HEK293T (cell line): ENCODE results near the gene INPP4B.

Experiments
- CTCF ChIA-PET: fragments of 350-600 bp; formaldehyde crosslinking; extraction: SDS; loops from one replicate; lab custom pipeline; 2021; ENCODE audit warnings: antibody characterized with exemption, inconsistent platforms; lab: Yijun Ruan, JAX
- POLR2A ChIA-PET: fragments of 350-600 bp; formaldehyde crosslinking; extraction: SDS; loops from one replicate; lab custom pipeline; 2020; ENCODE audit warnings: antibody characterized with exemption, inconsistent platforms; lab: Yijun Ruan, JAX
- DNase-seq: peaks from one replicate; pipeline ENCODE4 v3.0.0; 2012; ENCODE audit warnings: mixed read lengths; ENCODE audit errors: extremely low spot score
- ARNT ChIP-seq: fragments of 450-650 bp; IDR thresholded peaks from 2 replicates; pipeline ENCODE4 v1.6.1; 2017; ENCODE audit warnings: mild to moderate bottlenecking
- BHLHE40 ChIP-seq: fragments of 450-650 bp; IDR thresholded peaks from 2 replicates; pipeline ENCODE4 v1.6.1; 2016; ENCODE audit warnings: mild to moderate bottlenecking, moderate library complexity, borderline replicate concordance
- CTBP1 ChIP-seq: fragments of 450-650 bp; IDR thresholded peaks from 2 replicates; pipeline ENCODE4 v1.6.1; 2016; ENCODE audit warnings: borderline replicate concordance
- ELF4 ChIP-seq: fragments of 450-650 bp; IDR thresholded peaks from 2 replicates; pipeline ENCODE4 v1.6.1; 2017; ENCODE audit warnings: antibody characterized with exemption
- FOXA1 ChIP-seq: fragments of 450-650 bp; IDR thresholded peaks from 2 replicates; pipeline ENCODE4 v1.6.1; 2016; ENCODE audit warnings: mild to moderate bottlenecking
- FOXK2 ChIP-seq: fragments of 450-650 bp; IDR thresholded peaks from 2 replicates; pipeline ENCODE4 v1.6.1; 2016; ENCODE audit warnings: mild to moderate bottlenecking
- FOXM1 ChIP-seq: fragments of 450-650 bp; IDR thresholded peaks from 2 replicates; pipeline ENCODE4 v1.6.1; 2017; ENCODE audit warnings: mild to moderate bottlenecking, borderline replicate concordance
- HDGF ChIP-seq: fragments of 450-650 bp; IDR thresholded peaks from 2 replicates; pipeline ENCODE4 v1.6.1; 2017; ENCODE audit warnings: antibody characterized with exemption, borderline replicate concordance
- L3MBTL2 ChIP-seq: fragments of 450-650 bp; conservative IDR thresholded peaks from 2 replicates; pipeline ENCODE4 v1.6.1; 2016; ENCODE audit warnings: mild to moderate bottlenecking
- LEF1 ChIP-seq: fragments of 450-650 bp; IDR thresholded peaks from 2 replicates; pipeline ENCODE4 v1.6.1; 2017; ENCODE audit warnings: mild to moderate bottlenecking, borderline replicate concordance
- NFRKB ChIP-seq: fragments of 450-650 bp; IDR thresholded peaks from 2 replicates; pipeline ENCODE4 v1.6.1; 2016; ENCODE audit warnings: mild to moderate bottlenecking, moderate library complexity
- PKNOX1 ChIP-seq: fragments of 450-650 bp; IDR thresholded peaks from 2 replicates; pipeline ENCODE4 v1.6.1; 2016
- SP1 ChIP-seq: fragments of 450-650 bp; IDR thresholded peaks from 2 replicates; pipeline ENCODE4 v1.6.1; 2017
- SUZ12 ChIP-seq: fragments of 450-650 bp; IDR thresholded peaks from 2 replicates; pipeline ENCODE4 v1.6.1; 2016; ENCODE audit warnings: mild to moderate bottlenecking
- TARDBP ChIP-seq: fragments of 450-650 bp; IDR thresholded peaks from 2 replicates; pipeline ENCODE4 v1.6.1; 2016
- ZNF384 ChIP-seq: fragments of 450-650 bp; IDR thresholded peaks from 2 replicates; pipeline ENCODE4 v1.6.1; 2016

The INPP4B gene

DNA sequence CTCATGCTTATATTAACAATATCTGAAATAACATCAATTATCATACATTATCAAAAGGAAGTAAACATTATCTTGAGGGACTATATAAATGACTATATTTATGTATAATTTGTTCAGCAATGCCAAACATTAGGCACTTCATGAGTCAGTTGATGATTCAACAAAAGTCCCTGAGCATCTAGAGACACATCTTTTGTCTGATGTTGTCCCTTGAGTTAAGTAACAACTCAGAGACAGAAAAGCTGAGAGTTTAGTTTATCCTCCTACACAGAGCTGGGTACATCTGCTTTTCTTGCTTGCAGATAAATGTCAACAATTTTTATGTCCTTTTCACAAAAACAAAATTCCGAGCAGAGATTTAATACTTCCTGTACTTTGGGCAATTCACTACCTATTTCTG is 311.1 kb downstream of the INPP4B start:
- POLR2A ChIA-PET, result no interaction called here
- TF ChIP-seq ELF4 (no peak), CTBP1 (no peak), ARNT (no peak), SP1 (no peak), FOXK2 (no peak), FOXM1 (no peak)
- CTCF ChIA-PET, result no interaction called here
- no peak for DNase-seq

DNA sequence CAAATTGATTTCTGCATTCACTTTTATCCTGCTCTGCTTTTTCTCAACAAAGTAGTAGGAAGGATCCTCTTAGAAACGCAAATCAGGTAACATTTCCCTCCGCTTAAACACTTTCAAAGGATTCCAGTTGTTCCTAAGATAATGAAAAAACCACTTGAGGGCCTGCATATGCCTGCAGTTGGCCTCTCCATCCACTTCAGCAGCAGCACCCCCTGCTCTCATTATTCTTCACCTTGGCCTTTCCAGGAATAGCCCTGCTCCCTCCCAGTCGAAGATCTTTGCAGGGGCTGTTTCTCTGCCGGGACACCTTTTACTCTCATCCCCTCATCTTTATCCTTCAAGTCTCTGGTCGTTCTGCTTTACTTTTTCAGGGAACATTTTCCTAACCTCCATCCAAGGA is 314.0 kb downstream of the INPP4B start:
- no peak for DNase-seq
- CTCF ChIA-PET, result no interaction called here
- TF ChIP-seq SUZ12 (no peak), FOXM1 (no peak), LEF1 (no peak), ZNF384 (no peak), L3MBTL2 (no peak), NFRKB (no peak), CTBP1 (no peak), BHLHE40 (no peak), HDGF (no peak)
- POLR2A ChIA-PET, result no interaction called here

DNA sequence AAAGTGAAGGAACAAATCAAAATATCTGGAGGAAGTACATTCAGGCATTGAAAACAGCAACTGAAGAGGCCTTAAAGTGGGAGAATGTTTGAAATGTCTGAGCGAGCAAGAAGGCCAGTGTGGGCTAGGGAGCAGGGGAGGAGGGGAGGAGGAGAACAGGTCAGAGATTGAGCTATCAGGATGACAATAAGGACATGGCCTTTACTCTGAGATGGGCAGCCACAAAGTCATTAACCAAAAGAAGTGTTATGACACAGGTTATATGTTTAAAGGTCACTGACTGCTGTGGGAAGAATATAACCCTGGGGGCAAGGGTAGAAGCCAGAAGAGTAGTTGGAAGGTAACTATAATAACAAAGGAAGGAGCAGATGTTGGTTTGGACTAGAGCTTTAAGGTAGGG is 315.4 kb downstream of the INPP4B start:
- CTCF ChIA-PET, result no interaction called here

DNA sequence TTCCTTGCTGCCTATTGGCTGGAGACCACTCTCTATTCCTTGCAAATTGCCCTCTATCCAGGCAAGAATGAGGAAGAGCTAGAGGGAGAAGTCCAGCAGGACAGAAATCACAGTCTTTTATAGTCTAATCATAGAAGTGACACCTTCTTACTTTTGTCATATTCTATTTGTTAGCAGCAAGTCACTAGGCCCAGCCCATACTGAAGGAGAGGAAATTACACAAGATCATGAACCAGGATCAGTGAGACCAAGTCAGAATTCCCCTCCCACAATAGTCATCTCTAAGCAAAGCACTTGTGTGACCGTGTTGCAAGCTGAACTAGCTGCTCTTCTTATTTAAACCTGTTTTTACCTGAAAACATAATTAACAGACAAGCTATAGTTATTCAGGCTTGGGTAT is 317.7 kb downstream of the INPP4B start:
- ChIA-PET POLR2A (no interaction called here), CTCF (no interaction called here)

More for the DNA sequence above, 315.4 kb downstream of the INPP4B start:
- POLR2A ChIA-PET, result no interaction called here
- no peak for DNase-seq
- TF ChIP-seq SP1 (no peak), BHLHE40 (no peak), ZNF384 (no peak), FOXA1 (no peak), L3MBTL2 (no peak), HDGF (no peak), TARDBP (no peak), ELF4 (no peak), SUZ12 (no peak), NFRKB (no peak), FOXM1 (no peak), PKNOX1 (no peak), CTBP1 (no peak), ARNT (no peak), LEF1 (no peak), FOXK2 (no peak)

DNA sequence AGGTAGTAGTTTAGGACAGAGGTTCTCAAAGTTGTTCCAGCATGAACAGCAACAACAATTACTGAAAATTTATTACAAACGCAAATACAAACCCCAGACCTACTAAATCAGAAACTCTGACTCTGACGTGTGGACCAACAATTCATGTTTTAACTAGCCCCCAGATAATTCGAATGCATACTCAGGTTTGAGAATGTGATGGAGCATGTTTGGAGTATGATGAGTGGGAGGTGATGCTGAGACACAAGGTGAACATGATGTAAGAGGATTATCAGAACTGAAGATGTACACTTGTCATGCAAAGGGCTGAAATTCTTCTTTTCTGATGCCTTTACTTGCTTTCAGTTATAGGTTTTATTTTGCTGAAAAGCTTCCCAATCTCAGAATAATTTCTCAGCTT is 323.0 kb downstream of the INPP4B start:
- CTCF ChIA-PET, result no interaction called here
- POLR2A ChIA-PET, result no interaction called here
- DNase-seq, result no peak
- TF ChIP-seq ELF4, result no peak
- TF ChIP-seq ARNT, result no peak
- TF ChIP-seq FOXK2, result no peak
- TF ChIP-seq HDGF, result no peak
- TF ChIP-seq FOXA1, result no peak
- TF ChIP-seq PKNOX1, result no peak
- TF ChIP-seq FOXM1, result no peak
- TF ChIP-seq LEF1, result no peak
- no peak for TF ChIP-seq SUZ12
- TF ChIP-seq NFRKB, result no peak

More for the DNA sequence above, 317.7 kb downstream of the INPP4B start:
- DNase-seq, result no peak
- TF ChIP-seq ELF4, result no peak
- no peak for TF ChIP-seq LEF1
- no peak for TF ChIP-seq HDGF
- TF ChIP-seq ZNF384, result no peak
- TF ChIP-seq NFRKB, result no peak

DNA sequence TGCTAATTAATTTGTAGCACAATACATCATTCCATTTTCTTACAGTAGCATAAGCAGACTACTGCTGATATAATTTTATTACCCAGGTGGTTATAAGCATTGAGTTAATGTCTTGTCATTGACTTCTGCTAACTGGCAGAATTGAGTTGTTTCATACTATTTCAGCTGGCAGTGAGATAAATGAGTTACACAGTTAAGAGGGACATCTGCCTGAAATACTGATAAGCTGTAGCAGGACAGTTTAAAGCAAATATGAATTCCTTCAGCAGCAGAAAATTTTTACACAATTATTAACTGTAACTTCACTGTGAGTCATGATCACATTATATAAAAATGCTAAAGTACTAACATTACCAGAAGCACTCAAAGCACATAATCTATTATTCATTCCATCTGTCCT is 326.8 kb downstream of the INPP4B start:
- CTCF ChIA-PET, result no interaction called here
- POLR2A ChIA-PET, result no interaction called here
- DNase-seq, result no peak
- TF ChIP-seq BHLHE40 (no peak), L3MBTL2 (no peak), NFRKB (no peak), SP1 (no peak), LEF1 (no peak), HDGF (no peak), PKNOX1 (no peak), SUZ12 (no peak), CTBP1 (no peak)
